Endothelial cell of umbilical vein (primary cell): ENCODE results near the gene CCL7. TPM values are rescaled to one million over a fixed set of nuclear protein-coding genes. Genes with fewer than 3 reads are reported as not detected.

Source experiments
- BruUV-seq: library from RNA; stranded (reverse); fragments of 400-500 nt; replicated peaks from 2 replicates; lab custom pipeline; 2021; lab: Mats Ljungman, UMichigan
- CTCF ChIA-PET: fragments of 300-600, 350-600 bp; sonication (Branson Sonifier 250); formaldehyde crosslinking; loops from one replicate; lab custom pipeline; 2021; ENCODE audit warnings: antibody characterized with exemption, inconsistent platforms; lab: Charles Lee
- POLR2A ChIA-PET: fragments of 300-600, 350-600 bp; sonication (Branson Sonifier 250); formaldehyde crosslinking; loops from one replicate; lab custom pipeline; 2021; ENCODE audit warnings: antibody characterized with exemption, inconsistent platforms; lab: Charles Lee
- DNase-seq: peaks from one replicate; pipeline ENCODE4 v3.0.0-alpha.2; 2011; ENCODE audit warnings: low read depth, low spot score
- FAIRE-seq: peaks from 2 replicates; lab custom pipeline; 2011; peaks lifted over from hg19 to GRCh38; lab: Jason Lieb, UNC
- H2AFZ ChIP-seq: 2 replicates; pipeline ENCODE4 v1.6.0; 2012; ENCODE audit warnings: low read depth, low read length, control low read depth, inconsistent platforms
- H3K27ac ChIP-seq: 2 replicates; pipeline ENCODE4 v1.5.1; 2011; ENCODE audit warnings: low read depth, mild to moderate bottlenecking, control low read depth, low read length, moderate library complexity; ENCODE audit not compliant: insufficient read depth
- H3K27me3 ChIP-seq, 2 experiments: 2 replicates each; pipeline versions ENCODE4 v1.6.0 to v1.6.1; 2011; ENCODE audit warnings: low read length in 2 of 2, mixed read lengths in 1 of 2; ENCODE audit not compliant: control insufficient read depth in 2 of 2, insufficient read depth in 2 of 2
- H3K36me3 ChIP-seq, 2 experiments: 2 replicates in 1 of 2; 3 replicates in 1 of 2; pipeline ENCODE4 v1.5.1; 2011; ENCODE audit warnings: low read length in 2 of 2, mild to moderate bottlenecking in 1 of 2, moderate library complexity in 1 of 2; ENCODE audit not compliant: control insufficient read depth in 2 of 2, insufficient read depth in 2 of 2; ENCODE audit errors: extremely low read depth in 1 of 2
- H3K4me1 ChIP-seq: 3 replicates; pipeline ENCODE4 v1.5.1; 2011; ENCODE audit warnings: mild to moderate bottlenecking, low read length; ENCODE audit not compliant: control insufficient read depth, insufficient read depth; ENCODE audit errors: extremely low read depth
- H3K4me2 ChIP-seq: 2 replicates; pipeline ENCODE4 v1.6.1; 2011; ENCODE audit warnings: low read length, control low read depth, mixed read lengths; ENCODE audit not compliant: insufficient read depth
- H3K4me3 ChIP-seq, 3 experiments: fragments of 200-600 bp in 1 of 3; sonication (generic), shearing (Covaris generic) in 1 of 3; replicated peaks in 1 of 3; 2 replicates each; pipeline ENCODE4 v1.5.1; 2011 to 2016; ENCODE audit warnings: control low read depth in 3 of 3, low read length in 3 of 3, mild to moderate bottlenecking in 2 of 3, inconsistent platforms in 1 of 3, low read depth in 1 of 3, moderate library complexity in 1 of 3; ENCODE audit not compliant: insufficient read depth in 1 of 3
- H3K79me2 ChIP-seq: 2 replicates; pipeline ENCODE4 v1.6.0; 2012; ENCODE audit warnings: low read length, inconsistent platforms; ENCODE audit not compliant: control insufficient read depth, insufficient read depth
- H3K9ac ChIP-seq: replicated peaks from 2 replicates; pipeline ENCODE3; 2011; ENCODE audit warnings: low read length, control low read depth; ENCODE audit not compliant: insufficient read depth; ENCODE audit errors: extremely low read depth
- H3K9me1 ChIP-seq: replicated peaks from 3 replicates; pipeline ENCODE4 v1.6.0; 2011; ENCODE audit warnings: mild to moderate bottlenecking, low read length; ENCODE audit not compliant: control insufficient read depth, insufficient read depth; ENCODE audit errors: extremely low read depth
- H3K9me3 ChIP-seq: replicated peaks from 2 replicates; pipeline ENCODE4 v1.5.1; 2012; ENCODE audit warnings: low read length, inconsistent platforms; ENCODE audit not compliant: control insufficient read depth, insufficient read depth
- H4K20me1 ChIP-seq: replicated peaks from 2 replicates; pipeline ENCODE3; 2011; ENCODE audit warnings: mild to moderate bottlenecking, low read length; ENCODE audit not compliant: control insufficient read depth, insufficient read depth; ENCODE audit errors: extremely low read depth
- CTCF ChIP-seq, 2 donors: IDR thresholded peaks; 1 replicate in 1 of 2; 2 replicates in 1 of 2; pipeline ENCODE4 v1.5.1; 2011; ENCODE audit warnings: low read length in 2 of 2, mild to moderate bottlenecking in 2 of 2, moderate library complexity in 2 of 2, control low read depth in 1 of 2, inconsistent platforms in 1 of 2, low read depth in 1 of 2; ENCODE audit not compliant: insufficient read depth in 1 of 2; ENCODE audit errors: extremely low read depth in 1 of 2
- EZH2 ChIP-seq: IDR thresholded peaks from 2 replicates; pipeline ENCODE4 v1.6.1; 2012; ENCODE audit warnings: borderline replicate concordance, low read depth, mild to moderate bottlenecking, moderate library complexity, low read length, inconsistent platforms; ENCODE audit not compliant: severe bottlenecking
- FOS ChIP-seq: IDR thresholded peaks from 2 replicates; pipeline ENCODE4 v1.6.1; 2011; ENCODE audit warnings: mild to moderate bottlenecking, low read length, moderate library complexity, borderline replicate concordance; ENCODE audit not compliant: insufficient read depth
- GATA2 ChIP-seq: IDR thresholded peaks from 2 replicates; pipeline ENCODE4 v1.7.0; 2011; ENCODE audit warnings: low read depth, mild to moderate bottlenecking, moderate library complexity, mixed read lengths, low read length; ENCODE audit not compliant: insufficient read length, insufficient read depth
- JUN ChIP-seq: IDR thresholded peaks from 2 replicates; pipeline ENCODE4 v1.6.1; 2011; ENCODE audit warnings: borderline replicate concordance, low read depth; ENCODE audit not compliant: insufficient read length, insufficient read depth
- MYC ChIP-seq: IDR thresholded peaks from one replicate; pipeline ENCODE4 v1.6.1; 2011; ENCODE audit warnings: mild to moderate bottlenecking, low read depth, low read length
- POLR2A ChIP-seq: IDR thresholded peaks from 2 replicates; pipeline ENCODE4 v1.6.1; 2012; ENCODE audit warnings: low read depth, mild to moderate bottlenecking, control low read depth, low read length
- POLR2AphosphoS5 ChIP-seq: IDR thresholded peaks from 2 replicates; pipeline ENCODE4 v1.6.1; 2012; ENCODE audit warnings: low read depth, mild to moderate bottlenecking, control low read depth, low read length, moderate library complexity; ENCODE audit not compliant: insufficient read depth
- dilution Hi-C: fragments of 300-500 bp; cut with MboI; formaldehyde crosslinking; loops from one replicate; pipeline ENCODE4 v1.15.0; 2019; ENCODE audit warnings: low sequenced_read_pairs; ENCODE audit not compliant: extremely low pct_ligation_motif_present
- intact Hi-C: fragments of 100-400 bp; cut with micrococcal nuclease; formaldehyde crosslinking; loops from one replicate; pipeline ENCODE4 v1.10.0; 2022
- polyA plus RNA-seq, 4 experiments: library from polyadenylated mRNA; depleted of rRNA in 3 of 4; stranded (reverse) in 3 of 4; unstranded in 1 of 4; fragments of >200 nt; gene quantifications; 2 replicates each; pipeline versions ENCODE4 v1.2.1 to v1.2.3, GENCODE V29; 2011 to 2012; ENCODE audit warnings: missing spikeins in 1 of 4
- total RNA-seq: library from RNA; stranded (reverse); gene quantifications from 2 replicates; pipeline ENCODE4 v1.2.3, GENCODE V29; 2021
- TF ChIP-seq, protein P1 (sequence below): IDR thresholded peaks from 2 replicates; pipeline ENCODE4 v1.6.1; 2011; ENCODE audit not compliant: insufficient read depth, insufficient read length

CCL7 gene
- total and polyA plus RNA-seq, 2 donors (not counting 3 experiments of a cell fraction or from before 2014, with no cell fraction given): 0.25 TPM; not detected in 1

- H3K9me3 ChIP-seq: no peaks in the 10 kb centered on the region
- peaks cover 0 to 4% of the 10 kb centered on the region in 2 experiments for H3K36me3 ChIP-seq
- no peaks in the 10 kb centered on the region for H3K27me3 ChIP-seq
- peak overlapping the region; percentile 83 for H3K9ac ChIP-seq
- peaks cover 80% of the 10 kb centered on the region for H3K4me1 ChIP-seq
- peak overlapping the region; percentile 55 for H3K4me2 ChIP-seq
- H3K9me1 ChIP-seq: no peaks in the 10 kb centered on the region
- FAIRE-seq (no peak), DNase-seq (no peak)
- intact Hi-C loops (loop anchor here (5.0 to 10.0 kb wide), 3 partner anchors 992 to 1179 kb away; partner anchors contain the start of genes SLFN11, SLFN12 and SLFN5), dilution Hi-C loops (no loop called here)
- TF ChIP-seq JUN (no peak), POLR2A (no peak), FOS (no peak), MYC (no peak), EZH2 (no peak), GATA2 (no peak), CTCF (IDR thresholded peaks at IDR 0.05; ENCODE audit: extremely low read depth in 1 of 2, insufficient read depth in 1 of 2, low read depth in 1 of 2, low read length in 2 of 2) (no peak), POLR2AphosphoS5 (no peak)
- TF ChIP-seq, protein P1, sequence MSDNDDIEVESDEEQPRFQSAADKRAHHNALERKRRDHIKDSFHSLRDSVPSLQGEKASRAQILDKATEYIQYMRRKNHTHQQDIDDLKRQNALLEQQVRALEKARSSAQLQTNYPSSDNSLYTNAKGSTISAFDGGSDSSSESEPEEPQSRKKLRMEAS: no peak
- H3K27ac ChIP-seq: peak overlapping the region; percentile 96
- no peak overlapping the region for H2AFZ ChIP-seq
- H3K4me3 ChIP-seq: no peak overlapping the region
- ChIA-PET POLR2A (interaction anchor here (1.2 to 1.8 kb wide), 3 partner anchors 10 to 17 kb away, joined by 6 to 14 read pairs (median 9); no protein-coding TSS in a partner anchor), CTCF (interaction anchor here (0.7 to 2.3 kb wide), 6 partner anchors 14 to 109 kb away, joined by 3 to 27 read pairs (median 8); partner anchors contain the start of gene CCL1)
- no TSS peak for BruUV-seq
- H4K20me1 ChIP-seq: no peaks in the 10 kb centered on the region
- no peaks in the 10 kb centered on the region for H3K79me2 ChIP-seq
Observed at GRCh38 chr17:34253139-34253525, 16.9 kb upstream of the CCL7 start.
